H9 (cell line): ENCODE results near the gene ZNRF4. TPM values are rescaled to one million over a fixed set of nuclear protein-coding genes. Genes with fewer than 3 reads are reported as not detected.

Experiments used
- DNase-seq: peaks from one replicate; pipeline ENCODE4 v3.0.0-alpha.2; 2017
- H2AFZ ChIP-seq: one replicate; pipeline ENCODE4 v1.6.1; 2013; ENCODE audit warnings: mild to moderate bottlenecking, low read length, control low read depth, moderate library complexity
- H2AK5ac ChIP-seq: 2 replicates; pipeline ENCODE4 v1.6.1; 2013; ENCODE audit warnings: low read length, control low read depth, mixed read lengths; ENCODE audit not compliant: insufficient read length
- H2BK120ac ChIP-seq: one replicate; pipeline ENCODE4 v1.6.1; 2013; ENCODE audit warnings: low read depth, mild to moderate bottlenecking, low read length, control low read depth, inconsistent platforms; ENCODE audit not compliant: poor library complexity, severe bottlenecking
- H2BK12ac ChIP-seq: 2 replicates; pipeline ENCODE4 v1.6.1; 2013; ENCODE audit warnings: low read length, control low read depth, mixed read lengths, low read depth; ENCODE audit not compliant: insufficient read length
- H2BK15ac ChIP-seq: 2 replicates; pipeline ENCODE4 v1.6.1; 2013; ENCODE audit warnings: low read depth, low read length, control low read depth
- H2BK20ac ChIP-seq: one replicate; pipeline ENCODE4 v1.6.1; 2013; ENCODE audit warnings: low read depth, mild to moderate bottlenecking, low read length, control low read depth, inconsistent platforms; ENCODE audit not compliant: poor library complexity, severe bottlenecking
- H2BK5ac ChIP-seq: 2 replicates; pipeline ENCODE4 v1.6.1; 2013; ENCODE audit warnings: low read length, control low read depth, mixed read lengths; ENCODE audit not compliant: insufficient read length
- H3K14ac ChIP-seq: 2 replicates; pipeline ENCODE4 v1.6.1; 2013; ENCODE audit warnings: low read length, control low read depth; ENCODE audit not compliant: insufficient read depth
- H3K18ac ChIP-seq: 2 replicates; pipeline ENCODE4 v1.6.1; 2013; ENCODE audit warnings: low read depth, mild to moderate bottlenecking, mixed read lengths, low read length, control low read depth; ENCODE audit not compliant: insufficient read length
- H3K23ac ChIP-seq: 2 replicates; pipeline ENCODE4 v1.6.1; 2013; ENCODE audit warnings: low read length, control low read depth, mixed read lengths, low read depth; ENCODE audit not compliant: insufficient read length
- H3K23me2 ChIP-seq: 2 replicates; pipeline ENCODE4 v1.6.1; 2013; ENCODE audit warnings: low read depth, mild to moderate bottlenecking, mixed read lengths, low read length, control low read depth; ENCODE audit not compliant: insufficient read length, poor library complexity, severe bottlenecking
- H3K27ac ChIP-seq: 2 replicates; pipeline ENCODE4 v1.5.1; 2013; ENCODE audit warnings: low read length, control low read depth, mixed read lengths, low read depth; ENCODE audit not compliant: insufficient read length
- H3K27me3 ChIP-seq: 2 replicates; pipeline ENCODE4 v1.6.1; 2013; ENCODE audit warnings: low read length, control low read depth, inconsistent platforms; ENCODE audit not compliant: insufficient read depth
- H3K4ac ChIP-seq: 2 replicates; pipeline ENCODE4 v1.6.1; 2013; ENCODE audit warnings: low read depth, mild to moderate bottlenecking, control low read depth, inconsistent platforms, low read length, moderate library complexity
- H3K4me1 ChIP-seq: 2 replicates; pipeline ENCODE4 v1.6.1; 2013; ENCODE audit warnings: low read length, control low read depth, inconsistent platforms; ENCODE audit not compliant: insufficient read depth
- H3K4me2 ChIP-seq: 2 replicates; pipeline ENCODE4 v1.6.1; 2013; ENCODE audit warnings: low read length, control low read depth, mixed read lengths; ENCODE audit not compliant: insufficient read length, insufficient read depth
- H3K56ac ChIP-seq: 2 replicates; pipeline ENCODE4 v1.6.1; 2013; ENCODE audit warnings: low read depth, mild to moderate bottlenecking, mixed read lengths, low read length, control low read depth; ENCODE audit not compliant: insufficient read length
- H3K79me1 ChIP-seq: 2 replicates; pipeline ENCODE4 v1.6.1; 2013; ENCODE audit warnings: low read depth, mild to moderate bottlenecking, moderate library complexity, low read length, control low read depth, inconsistent platforms; ENCODE audit not compliant: insufficient read depth, poor library complexity, severe bottlenecking
- H3K79me2 ChIP-seq: 2 replicates; pipeline ENCODE4 v1.6.1; 2013; ENCODE audit warnings: low read length, control low read depth, inconsistent platforms; ENCODE audit not compliant: insufficient read depth
- H3K9ac ChIP-seq: 2 replicates; pipeline ENCODE4 v1.6.1; 2013; ENCODE audit warnings: low read length, control low read depth, mixed read lengths; ENCODE audit not compliant: insufficient read length; ENCODE audit errors: extremely low read depth
- H3K9me3 ChIP-seq: one replicate; pipeline ENCODE4 v1.6.1; 2013; ENCODE audit warnings: low read depth, low read length, inconsistent platforms; ENCODE audit not compliant: control insufficient read depth
- H3T11ph ChIP-seq: one replicate; pipeline ENCODE4 v1.6.1; 2013; ENCODE audit warnings: mild to moderate bottlenecking, low read length, control low read depth, inconsistent platforms
- H4K20me1 ChIP-seq: one replicate; pipeline ENCODE4 v1.6.1; 2013; ENCODE audit not compliant: control insufficient read depth, insufficient read length, insufficient read depth
- H4K5ac ChIP-seq: 2 replicates; pipeline ENCODE4 v1.6.1; 2013; ENCODE audit warnings: low read depth, mild to moderate bottlenecking, mixed read lengths, low read length, control low read depth; ENCODE audit not compliant: insufficient read length
- H4K8ac ChIP-seq: replicated peaks from 2 replicates; pipeline ENCODE4 v1.6.1; 2013; ENCODE audit warnings: low read length, control low read depth, mixed read lengths, low read depth; ENCODE audit not compliant: insufficient read length
- H4K91ac ChIP-seq: 2 replicates; pipeline ENCODE4 v1.6.1; 2013; ENCODE audit warnings: low read depth, mild to moderate bottlenecking, moderate library complexity, mixed read lengths, low read length, control low read depth; ENCODE audit not compliant: insufficient read length
- H3K27ac Mint-ChIP-seq, 3 experiments: 2 replicates in 2 of 3; 3 replicates in 1 of 3; pipeline ENCODE4 v1.8.0; 2020 to 2021; ENCODE audit warnings: mixed read lengths in 3 of 3, mild to moderate bottlenecking in 1 of 3, moderate library complexity in 1 of 3
- H3K27me3 Mint-ChIP-seq: 2 replicates; pipeline ENCODE4 v1.8.0; 2021; ENCODE audit warnings: low read depth, mild to moderate bottlenecking, moderate library complexity, mixed read lengths
- H3K36me3 Mint-ChIP-seq, 3 experiments: 2 replicates in 2 of 3; 3 replicates in 1 of 3; pipeline ENCODE4 v1.8.0; 2020 to 2021; ENCODE audit warnings: low read depth in 3 of 3, mixed read lengths in 3 of 3; ENCODE audit not compliant: insufficient read depth in 1 of 3
- H3K4me1 Mint-ChIP-seq, 2 experiments: 2 replicates each; pipeline ENCODE4 v1.8.0; 2020; ENCODE audit warnings: mixed read lengths in 2 of 2
- H3K4me3 Mint-ChIP-seq, 2 experiments: 2 replicates in 1 of 2; 3 replicates in 1 of 2; pipeline ENCODE4 v1.8.0; 2020 to 2021; ENCODE audit warnings: mild to moderate bottlenecking in 2 of 2, mixed read lengths in 2 of 2, moderate library complexity in 1 of 2
- H3K9me3 Mint-ChIP-seq, 2 experiments: 2 replicates in 1 of 2; 3 replicates in 1 of 2; pipeline ENCODE4 v1.8.0; 2020; ENCODE audit warnings: mild to moderate bottlenecking in 2 of 2, mixed read lengths in 2 of 2, moderate library complexity in 1 of 2
- CTCF ChIP-seq: fragments of 200-600 bp; sonication (generic); conservative IDR thresholded peaks from 3 replicates; pipeline ENCODE4 v1.8.0; 2021; ENCODE audit warnings: antibody characterized with exemption, mild to moderate bottlenecking
- WGBS: extraction: QIAGEN DNeasy Blood & Tissue Kit; methylation state at CpG from one replicate; pipeline ENCODE4 v1.1.7; 2013; ENCODE audit warnings: missing lambda C conversion rate, low lambda C conversion rate, mixed read lengths; ENCODE audit not compliant: insufficient read length; ENCODE audit errors: extremely low coverage; 5-methylcytosine and 5-hydroxymethylcytosine counted together
- total RNA-seq: library from RNA; stranded (reverse); gene quantifications from 2 replicates; pipeline ENCODE4 v1.2.1, GENCODE V29; 2021

The ZNRF4 gene
- total RNA-seq, 1 experiment from 2014 or later: not detected

DNA sequence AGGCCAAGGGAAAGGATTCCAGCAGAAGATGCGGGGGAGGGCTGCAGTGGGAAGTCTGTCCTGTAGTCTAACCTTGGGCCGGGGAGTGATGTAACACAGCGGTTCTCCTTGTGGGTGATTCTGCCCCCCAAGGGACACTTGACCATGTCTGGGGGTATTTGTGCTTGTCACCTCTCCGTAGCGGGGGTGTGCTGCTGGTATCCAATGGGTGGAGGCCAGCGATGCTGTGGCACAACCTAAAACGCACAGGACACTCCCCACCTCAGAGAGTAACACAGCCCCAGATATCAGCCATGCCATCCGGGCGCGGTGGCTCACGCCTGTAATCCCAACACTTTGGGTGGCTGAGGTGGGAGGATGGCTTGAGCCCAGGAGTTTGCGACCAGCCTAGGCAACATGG is 36.3 kb downstream of the ZNRF4 start:
- Mint-ChIP-seq H3K9me3 (peaks cover 0 to 4% of the 10 kb centered on the region in 2 experiments; a peak in 3 of 5 replicates), H3K27me3 (peaks cover 95% of the 10 kb centered on the region), H3K4me3 (no peak overlapping the region; a peak in 1 of 5 replicates), H3K36me3 (no peaks in the 10 kb centered on the region), H3K27ac (no peak overlapping the region), H3K4me1 (peaks cover 4 to 35% of the 10 kb centered on the region in 2 experiments)
- H2BK15ac ChIP-seq: no peak overlapping the region
- H3K56ac ChIP-seq: no peak overlapping the region
- no peak overlapping the region for H2BK5ac ChIP-seq
- no peak overlapping the region for H2AK5ac ChIP-seq
- no peak overlapping the region for H2AFZ ChIP-seq
- no peak overlapping the region for H3K27ac ChIP-seq
- H3K4ac ChIP-seq: no peak overlapping the region
- no peak overlapping the region for H3K18ac ChIP-seq
- H2BK120ac ChIP-seq: no peak overlapping the region
- no peak overlapping the region for H4K91ac ChIP-seq
- H3K4me2 ChIP-seq: no peak overlapping the region
- H3T11ph ChIP-seq: no peak overlapping the region
- H3K23ac ChIP-seq: no peak overlapping the region
- no peaks in the 10 kb centered on the region for H3K23me2 ChIP-seq
- no peak overlapping the region for H3K9ac ChIP-seq
- no peak for DNase-seq
- no peaks in the 10 kb centered on the region for H3K9me3 ChIP-seq
- no peak overlapping the region for H3K14ac ChIP-seq
- no peaks in the 10 kb centered on the region for H4K20me1 ChIP-seq
- no peak overlapping the region for H2BK12ac ChIP-seq
- WGBS: no CpG with 5 or more reads among the region's 12 CpGs
- H3K79me1 ChIP-seq: no peaks in the 10 kb centered on the region
- H3K79me2 ChIP-seq: no peaks in the 10 kb centered on the region
- TF ChIP-seq CTCF: no peak
- H2BK20ac ChIP-seq: no peak overlapping the region
- H4K5ac ChIP-seq: no peak overlapping the region
- H4K8ac ChIP-seq: no peak overlapping the region
- no peaks in the 10 kb centered on the region for H3K4me1 ChIP-seq
- peaks cover 10% of the 10 kb centered on the region; the same call in 1 of the 2 replicates for H3K27me3 ChIP-seq
